T1000 (cell line): Measurements from ENCODE around the gene BCL11A.

ENCODE experiments used
- DNase-seq: peaks from one replicate; lab custom pipeline; 2025; ENCODE audit warnings: mixed read lengths; lab: John Stamatoyannopoulos, UW

BCL11A gene

GRCh38 chr2:60546756-60547420 is 6.6 kb downstream of the BCL11A start:
- DNase-seq: no peak

- DNase-seq: no peak
Observed at GRCh38 chr2:60544954-60545560, 8.4 kb downstream of the BCL11A start.

- no peak for DNase-seq
Observed at GRCh38 chr2:60544062-60544461, 9.4 kb downstream of the BCL11A start.

GRCh38 chr2:60541056-60541651 is 12.3 kb downstream of the BCL11A start:
- no peak for DNase-seq

GRCh38 chr2:60540074-60540473 is 13.4 kb downstream of the BCL11A start:
- DNase-seq: no peak

GRCh38 chr2:60539140-60539539 is 14.3 kb downstream of the BCL11A start:
- no peak for DNase-seq

- no peak for DNase-seq
Observed at GRCh38 chr2:60538101-60538500, 15.4 kb downstream of the BCL11A start.

GRCh38 chr2:60536746-60537145 is 16.7 kb downstream of the BCL11A start:
- DNase-seq: no peak

- no peak for DNase-seq
Observed at GRCh38 chr2:60535685-60536312, 17.7 kb downstream of the BCL11A start.

- DNase-seq: no peak
Observed at GRCh38 chr2:60534892-60535684, 18.4 kb downstream of the BCL11A start.

GRCh38 chr2:60534052-60534685 is 19.3 kb downstream of the BCL11A start:
- no peak for DNase-seq

- DNase-seq: no peak
Observed at GRCh38 chr2:60533101-60534051, 20.1 kb downstream of the BCL11A start.

GRCh38 chr2:60532421-60532820 is 21.0 kb downstream of the BCL11A start:
- no peak for DNase-seq

GRCh38 chr2:60531701-60532133 is 21.7 kb downstream of the BCL11A start:
- no peak for DNase-seq

- no peak for DNase-seq
Observed at GRCh38 chr2:60530660-60531281, 22.7 kb downstream of the BCL11A start.

- DNase-seq: no peak
Observed at GRCh38 chr2:60529785-60530627, 23.4 kb downstream of the BCL11A start.

- DNase-seq: no peak
Observed at GRCh38 chr2:60529136-60529784, 24.2 kb downstream of the BCL11A start.

GRCh38 chr2:60528281-60529020 is 25.0 kb downstream of the BCL11A start:
- DNase-seq: no peak
